Endothelial cell (in vitro differentiated cells): ENCODE measurements around the gene CCNF. TPM values are rescaled to one million over a fixed set of nuclear protein-coding genes. Genes with fewer than 3 reads are reported as not detected.

Source experiments
- DNase-seq: peaks from one replicate; pipeline ENCODE4 v3.0.0; 2021; ENCODE audit warnings: low spot score
- H3K27ac Mint-ChIP-seq: one replicate; pipeline ENCODE4 v1.8.0; 2021; ENCODE audit warnings: mixed read lengths, inconsistent platforms; ENCODE audit not compliant: unreplicated experiment
- H3K27me3 Mint-ChIP-seq: one replicate; pipeline ENCODE4 v1.8.0; 2021; ENCODE audit warnings: mild to moderate bottlenecking, moderate library complexity, mixed read lengths, inconsistent platforms; ENCODE audit not compliant: unreplicated experiment
- H3K36me3 Mint-ChIP-seq: one replicate; pipeline ENCODE4 v1.8.0; 2021; ENCODE audit warnings: mild to moderate bottlenecking, low read depth, mixed read lengths, inconsistent platforms; ENCODE audit not compliant: unreplicated experiment
- H3K4me1 Mint-ChIP-seq: one replicate; pipeline ENCODE4 v1.8.0; 2021; ENCODE audit warnings: mild to moderate bottlenecking, mixed read lengths, inconsistent platforms; ENCODE audit not compliant: unreplicated experiment
- H3K4me3 Mint-ChIP-seq: one replicate; pipeline ENCODE4 v1.8.0; 2021; ENCODE audit warnings: mild to moderate bottlenecking, mixed read lengths, inconsistent platforms; ENCODE audit not compliant: unreplicated experiment
- H3K9me3 Mint-ChIP-seq: one replicate; pipeline ENCODE4 v1.8.0; 2021; ENCODE audit warnings: mixed read lengths, inconsistent platforms; ENCODE audit not compliant: unreplicated experiment
- total RNA-seq: library from RNA; stranded (reverse); fragmentation: NEBNext Ultra II Directional; extraction: Animal tissue kit (Norgen Biotek cat#: 25700); gene quantifications from one replicate; pipeline ENCODE4 v1.2.1, GENCODE V29; 2021; ENCODE audit not compliant: unreplicated experiment
- TF ChIP-seq, protein P1 (sequence below): fragments of 200-600 bp; sonication (generic); IDR thresholded peaks from one replicate; pipeline ENCODE4 v1.5.0; 2021; ENCODE audit warnings: antibody characterized with exemption; ENCODE audit not compliant: unreplicated experiment

CCNF gene
- total RNA-seq, 1 donor from 2014 or later, result 30.2 TPM

GRCh38 chr16:2456551-2457153 lies 27.4 kb downstream of the CCNF start:
- peaks cover 34% of the 10 kb centered on the region for H3K27me3 Mint-ChIP-seq
- H3K36me3 Mint-ChIP-seq, result peaks cover 24% of the 10 kb centered on the region
- H3K4me3 Mint-ChIP-seq, result no peak overlapping the region
- H3K27ac Mint-ChIP-seq, result no peak overlapping the region
- TF ChIP-seq, protein P1, sequence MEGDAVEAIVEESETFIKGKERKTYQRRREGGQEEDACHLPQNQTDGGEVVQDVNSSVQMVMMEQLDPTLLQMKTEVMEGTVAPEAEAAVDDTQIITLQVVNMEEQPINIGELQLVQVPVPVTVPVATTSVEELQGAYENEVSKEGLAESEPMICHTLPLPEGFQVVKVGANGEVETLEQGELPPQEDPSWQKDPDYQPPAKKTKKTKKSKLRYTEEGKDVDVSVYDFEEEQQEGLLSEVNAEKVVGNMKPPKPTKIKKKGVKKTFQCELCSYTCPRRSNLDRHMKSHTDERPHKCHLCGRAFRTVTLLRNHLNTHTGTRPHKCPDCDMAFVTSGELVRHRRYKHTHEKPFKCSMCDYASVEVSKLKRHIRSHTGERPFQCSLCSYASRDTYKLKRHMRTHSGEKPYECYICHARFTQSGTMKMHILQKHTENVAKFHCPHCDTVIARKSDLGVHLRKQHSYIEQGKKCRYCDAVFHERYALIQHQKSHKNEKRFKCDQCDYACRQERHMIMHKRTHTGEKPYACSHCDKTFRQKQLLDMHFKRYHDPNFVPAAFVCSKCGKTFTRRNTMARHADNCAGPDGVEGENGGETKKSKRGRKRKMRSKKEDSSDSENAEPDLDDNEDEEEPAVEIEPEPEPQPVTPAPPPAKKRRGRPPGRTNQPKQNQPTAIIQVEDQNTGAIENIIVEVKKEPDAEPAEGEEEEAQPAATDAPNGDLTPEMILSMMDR, result no peak
- DNase-seq, result no peak
- H3K9me3 Mint-ChIP-seq, result no peaks in the 10 kb centered on the region
- peaks cover 3% of the 10 kb centered on the region for H3K4me1 Mint-ChIP-seq

- Mint-ChIP-seq H3K27me3 (peaks cover 34% of the 10 kb centered on the region), H3K36me3 (peaks cover 22% of the 10 kb centered on the region), H3K9me3 (no peaks in the 10 kb centered on the region), H3K4me3 (no peak overlapping the region), H3K27ac (no peak overlapping the region), H3K4me1 (peaks cover 3% of the 10 kb centered on the region)
- TF ChIP-seq, protein P1, result no peak
- no peak for DNase-seq
Observed at GRCh38 chr16:2457267-2457666, 28.0 kb downstream of the CCNF start.

GRCh38 chr16:2457946-2458345 lies 28.7 kb downstream of the CCNF start:
- peaks cover 29% of the 10 kb centered on the region for H3K27me3 Mint-ChIP-seq
- peaks cover 16% of the 10 kb centered on the region for H3K36me3 Mint-ChIP-seq
- TF ChIP-seq, protein P1, result no peak
- H3K4me3 Mint-ChIP-seq, result peak overlapping the region; percentile 74
- DNase-seq, result no peak
- peaks cover 3% of the 10 kb centered on the region for H3K4me1 Mint-ChIP-seq
- H3K9me3 Mint-ChIP-seq, result no peaks in the 10 kb centered on the region
- peak overlapping the region; percentile 78 for H3K27ac Mint-ChIP-seq

DNA sequence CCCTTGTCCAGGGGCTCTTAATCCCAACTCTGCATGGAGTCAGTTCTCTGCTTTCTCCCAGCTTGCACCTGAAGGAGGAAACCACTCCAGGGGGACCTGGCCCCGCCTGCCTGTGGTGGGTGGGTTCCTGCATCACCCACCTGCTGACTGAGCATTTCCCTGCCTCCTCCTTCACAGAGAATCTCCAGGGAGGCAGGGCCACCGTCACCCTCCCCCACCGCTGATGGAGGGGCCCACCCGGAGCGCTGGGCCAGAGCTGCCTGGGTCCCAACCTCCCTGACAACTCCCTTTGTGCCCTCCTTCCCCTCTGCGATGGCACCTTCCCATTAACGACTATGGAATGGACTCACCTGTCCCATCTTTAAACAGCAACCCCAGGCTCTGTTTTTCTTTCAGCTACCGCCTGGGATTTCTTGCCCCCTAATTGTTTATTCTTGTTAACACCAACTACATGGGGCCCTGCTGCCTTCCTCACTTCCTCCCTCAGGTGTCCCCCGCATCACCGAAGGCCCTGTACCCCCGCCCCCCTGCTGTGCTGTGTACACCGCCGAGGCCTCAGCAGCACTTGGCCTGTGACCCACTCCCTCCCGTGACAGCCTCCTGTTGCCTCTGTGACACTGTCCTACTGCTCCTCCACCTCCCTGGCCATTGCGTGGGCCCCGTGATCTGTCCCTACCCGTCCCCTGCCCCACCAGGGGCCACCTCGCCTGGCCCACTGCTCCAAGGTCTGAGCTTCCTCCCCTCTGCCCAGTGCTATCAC lies 29.8 kb downstream of the CCNF start:
- no peak for DNase-seq
- Mint-ChIP-seq H3K4me1 (peaks cover 3% of the 10 kb centered on the region), H3K4me3 (peak overlapping the region; percentile 93), H3K9me3 (no peaks in the 10 kb centered on the region), H3K27me3 (peaks cover 26% of the 10 kb centered on the region), H3K36me3 (peaks cover 11% of the 10 kb centered on the region), H3K27ac (no peak overlapping the region)
- TF ChIP-seq, protein P1, result no peak
